ENCODE measurements around the gene CLEC2D. TPM values are rescaled to one million over a fixed set of nuclear protein-coding genes. Genes with fewer than 3 reads are reported as not detected.
A peak's percentile ranks its signal among the peaks of the same experiment; 100 is the strongest.
"Not testable (repeated sequence)": the region's sequence is repeated elsewhere in the genome, so short reads cannot be mapped to it uniquely, and the experiment has no call there.

The CLEC2D gene
- total RNA-seq, 1 experiment from 2014 or later, result 2.8 TPM

- DNase-seq (ENCODE audit: low read depth), result no peak
These were observed 30.5 kb downstream of the CLEC2D start for GRCh38 chr12:9699898-9700605.

DNA sequence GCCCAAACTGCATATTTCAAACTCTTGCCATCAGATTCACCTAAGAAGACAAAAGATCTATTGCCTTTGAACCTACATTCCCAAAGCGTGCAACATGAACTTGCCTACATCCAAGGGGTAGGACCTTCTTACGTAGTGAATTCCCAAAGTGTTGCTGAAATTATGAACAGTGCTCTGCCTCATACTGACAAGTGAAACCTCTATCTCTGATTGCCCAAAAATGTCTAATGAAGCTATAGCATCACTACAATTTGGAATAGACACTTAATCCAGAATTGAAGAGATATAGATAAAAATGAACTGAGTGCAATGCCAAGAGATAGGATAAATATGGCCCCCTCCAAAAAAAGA lies 31.1 kb downstream of the CLEC2D start:
- DNase-seq (ENCODE audit: low read depth), result no peak

- no peak for DNase-seq (ENCODE audit: low read depth)
These were observed 32.1 kb downstream of the CLEC2D start for GRCh38 chr12:9701380-9702154.

DNA sequence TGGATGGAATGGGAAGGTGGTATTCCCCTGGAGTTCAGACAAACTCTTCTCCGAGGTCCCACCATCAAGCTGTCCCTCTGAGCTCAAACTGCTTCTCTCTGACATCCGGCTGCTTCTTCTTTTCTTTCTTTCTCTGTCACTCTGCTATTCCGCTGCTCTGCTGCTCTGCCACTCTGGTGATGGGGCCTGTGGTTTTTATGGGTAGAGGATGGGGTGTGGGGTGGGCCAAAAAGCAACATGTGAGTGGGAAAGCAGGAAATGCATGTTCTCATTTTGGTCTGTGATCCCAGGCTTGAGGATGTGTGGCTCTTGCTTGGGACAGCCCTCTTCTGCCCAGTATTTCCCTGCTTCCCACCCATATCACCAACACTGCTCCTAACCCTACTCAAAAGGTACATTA lies 32.7 kb downstream of the CLEC2D start:
- no peak for DNase-seq (ENCODE audit: low read depth)

- DNase-seq (ENCODE audit: low read depth), result not testable (repeated sequence)
These were observed 35.0 kb downstream of the CLEC2D start for GRCh38 chr12:9704561-9704960.

GRCh38 chr12:9706086-9706685 lies 36.7 kb downstream of the CLEC2D start:
- no peak for DNase-seq (ENCODE audit: low read depth)

- DNase-seq (ENCODE audit: low read depth), result no peak
These were observed 37.8 kb downstream of the CLEC2D start for GRCh38 chr12:9707356-9707755.

- DNase-seq (ENCODE audit: low read depth), result peak; percentile 50
These were observed 38.6 kb downstream of the CLEC2D start for GRCh38 chr12:9707864-9708808.

DNA sequence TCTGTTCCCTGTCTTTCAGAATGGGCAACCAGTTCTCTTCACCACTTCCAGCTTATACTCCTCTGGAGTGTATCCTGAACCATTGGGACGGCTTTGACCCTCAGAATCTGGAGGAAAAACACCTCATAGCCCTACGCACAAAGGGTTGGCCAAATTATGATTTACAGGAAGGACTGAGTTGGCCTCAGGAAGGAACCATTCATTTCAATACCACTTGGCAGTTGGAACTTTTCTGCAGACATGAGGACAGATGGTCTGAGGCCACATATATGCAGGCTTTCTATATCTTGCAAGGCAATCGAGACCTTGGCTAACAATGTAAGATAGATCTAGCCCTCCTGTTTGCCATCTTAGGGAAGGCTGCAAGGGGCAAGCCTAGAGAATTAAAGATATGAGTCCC lies 39.3 kb downstream of the CLEC2D start:
- no peak for DNase-seq (ENCODE audit: low read depth)

DNA sequence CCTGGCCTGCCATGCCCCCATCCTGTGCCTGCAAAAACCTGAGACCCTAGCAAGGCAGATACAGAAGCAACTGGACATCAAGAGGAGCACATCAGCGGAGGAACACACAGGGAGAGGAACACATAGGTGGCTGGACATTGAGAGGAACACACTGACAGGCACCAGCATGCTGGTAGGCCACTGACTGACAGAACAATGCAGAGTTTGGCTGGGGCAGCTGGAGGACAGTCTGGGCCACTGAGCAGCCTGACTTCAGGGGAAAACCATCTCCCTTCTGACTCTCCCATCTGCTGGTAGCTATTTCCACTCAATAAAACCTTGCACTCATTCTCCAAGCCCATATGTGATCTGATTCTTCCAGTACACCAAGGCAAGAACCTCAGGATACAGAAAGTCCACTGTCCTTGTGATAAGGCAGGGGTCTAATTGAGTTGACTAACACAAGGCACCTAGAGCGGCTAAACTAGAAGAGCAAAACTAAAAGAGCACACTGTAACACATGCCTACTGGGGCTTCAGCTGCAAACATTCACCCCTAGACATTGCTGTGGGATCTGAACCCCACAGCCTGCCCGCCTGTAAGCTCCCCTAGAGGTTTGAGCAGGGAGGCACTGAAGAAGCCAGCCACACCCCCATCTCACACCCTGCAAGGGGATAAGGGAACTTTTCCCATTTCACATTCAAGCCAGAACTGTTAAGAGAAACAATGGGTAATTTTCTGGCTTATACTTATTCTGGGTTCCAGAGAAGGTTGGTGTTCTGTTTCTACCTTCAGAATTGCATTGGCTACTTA lies 41.3 kb downstream of the CLEC2D start:
- no peak for DNase-seq (ENCODE audit: low read depth)

- DNase-seq (ENCODE audit: low read depth), result no peak
These were observed 42.2 kb downstream of the CLEC2D start for GRCh38 chr12:9711664-9712063.

GRCh38 chr12:9713032-9713558 lies 43.6 kb downstream of the CLEC2D start:
- DNase-seq (ENCODE audit: low read depth), result not testable (repeated sequence)

DNA sequence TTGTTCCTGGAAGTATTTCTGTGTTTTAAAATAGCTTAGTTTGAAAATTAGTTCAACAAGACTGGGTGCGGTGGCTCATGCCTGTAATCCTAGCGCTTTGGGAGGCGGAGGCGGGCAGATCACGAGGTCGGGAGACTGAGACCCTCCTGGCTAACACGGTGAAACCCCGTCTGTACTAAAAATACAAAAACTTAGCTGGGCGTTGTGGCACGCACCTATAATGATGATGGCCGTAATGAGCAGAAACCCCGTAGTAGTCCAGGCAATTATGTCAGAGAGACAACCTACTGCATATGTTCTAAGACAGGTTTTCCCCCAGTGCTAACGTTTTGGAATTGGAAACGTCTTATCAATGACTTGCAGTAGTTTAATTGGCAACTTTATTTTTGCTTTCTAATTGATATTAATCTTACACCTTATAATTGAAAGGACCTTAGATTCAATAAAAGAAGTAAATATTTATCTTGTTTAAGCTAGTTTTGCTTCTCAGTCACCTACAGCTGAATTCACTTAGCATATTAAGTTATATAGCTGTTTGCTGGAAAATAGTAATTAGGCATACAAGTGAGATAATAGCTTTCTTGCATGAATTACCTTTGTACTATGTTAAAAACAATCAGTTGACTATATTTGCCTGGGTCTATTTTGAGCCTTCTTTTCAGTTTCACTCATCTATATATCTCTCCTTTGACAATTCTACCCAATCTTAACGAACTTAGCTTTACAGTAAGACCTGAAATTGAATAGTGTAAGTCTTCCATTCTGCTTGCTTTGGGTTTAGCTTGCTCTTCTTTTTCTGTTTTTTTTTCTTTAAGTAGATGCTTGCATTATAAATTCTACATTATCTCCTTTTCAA lies 47.8 kb downstream of the CLEC2D start:
- DNase-seq (ENCODE audit: low read depth), result no peak

DNA sequence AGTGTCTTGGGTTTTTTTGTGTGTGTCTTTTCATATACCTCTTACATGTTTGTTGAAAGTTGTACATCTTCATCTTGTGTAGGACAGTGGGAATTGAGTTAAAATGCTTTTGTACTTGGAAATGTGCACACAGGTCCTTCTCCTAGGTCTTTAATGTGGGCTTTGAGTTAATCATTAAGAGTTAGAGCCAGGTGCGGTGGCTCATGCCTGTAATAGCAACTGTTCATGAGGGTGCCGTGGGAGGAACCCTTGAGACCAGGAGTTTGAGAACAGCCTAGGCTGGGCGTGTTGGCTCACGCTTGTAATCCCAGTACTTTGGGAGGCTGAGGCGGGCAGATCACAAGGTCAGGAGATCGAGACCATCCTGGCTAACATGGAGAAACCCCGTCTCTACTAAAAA lies 49.5 kb downstream of the CLEC2D start:
- no peak for DNase-seq (ENCODE audit: low read depth)

DNA sequence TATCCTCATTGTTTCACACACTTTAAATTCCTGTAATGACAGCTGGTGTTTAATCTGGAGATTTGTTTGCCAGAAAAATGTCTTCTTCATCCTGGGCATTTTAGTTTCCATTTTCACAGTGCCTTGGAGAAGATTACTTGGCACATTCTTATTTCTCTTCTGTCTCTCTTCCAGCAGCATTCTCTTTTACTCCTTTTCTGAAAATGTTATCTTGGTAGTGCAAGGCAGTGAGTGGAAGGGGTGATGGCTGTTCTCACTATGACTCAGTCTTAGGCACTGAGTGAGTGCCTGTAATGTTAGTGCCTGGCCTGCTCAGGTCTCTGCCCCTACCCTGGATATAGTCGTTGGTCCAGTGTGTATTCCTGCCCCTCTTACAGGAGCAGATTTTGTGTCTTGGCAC lies 50.3 kb downstream of the CLEC2D start:
- no peak for DNase-seq (ENCODE audit: low read depth)

DNA sequence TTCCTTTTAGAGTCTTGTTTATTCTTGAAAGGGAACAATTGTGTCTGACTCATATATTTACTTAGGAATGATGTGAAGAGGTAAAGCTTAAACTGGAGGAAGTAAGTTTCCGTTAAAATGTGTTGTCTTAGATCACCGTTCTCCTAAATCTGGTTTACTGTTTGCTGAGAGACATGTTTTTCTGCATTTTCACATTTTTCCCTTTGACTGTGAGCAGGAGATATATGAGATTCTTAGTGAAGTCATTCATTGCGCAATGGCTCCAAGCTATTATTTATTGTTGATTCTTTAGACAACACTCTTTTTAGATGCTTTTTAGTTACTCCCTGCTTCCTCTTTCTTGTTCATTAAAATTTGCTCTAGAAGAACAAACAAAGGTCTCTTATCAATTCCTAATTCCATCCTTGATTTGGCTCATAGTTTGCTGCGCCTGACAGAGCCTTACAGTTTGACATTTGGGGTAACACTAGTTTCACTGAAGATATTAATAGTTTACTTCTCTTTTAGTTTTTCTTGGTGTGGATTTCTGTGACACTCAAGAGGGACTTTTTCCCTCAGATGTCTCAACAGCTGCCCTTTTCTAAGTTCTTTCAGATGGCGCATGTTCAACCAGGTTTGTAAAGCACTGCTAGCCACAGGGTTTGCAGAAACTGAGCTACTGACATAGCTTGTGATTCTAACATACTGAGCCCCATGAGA lies 52.0 kb downstream of the CLEC2D start:
- DNase-seq (ENCODE audit: low read depth), result peak; percentile 49

GRCh38 chr12:9724023-9724422 lies 54.5 kb downstream of the CLEC2D start:
- DNase-seq (ENCODE audit: low read depth), result no peak

- DNase-seq (ENCODE audit: low read depth), result no peak
These were observed 55.8 kb downstream of the CLEC2D start for GRCh38 chr12:9725213-9725870.

Measured in LHCN-M2 (cell line).